Upper lobe of left lung (tissue), 4 donors: ENCODE data around the gene SIM1.

Source experiments
- POLR2AphosphoS5 ChIP-seq, 2 donors: sonication (generic); formaldehyde crosslinking; IDR thresholded peaks; one replicate each; pipeline ENCODE4 v1.5.1; 2017; ENCODE audit warnings: antibody characterized with exemption in 2 of 2
- TF ChIP-seq, protein P1 (sequence below), 6 experiments: fragments of 450-650 bp in 4 of 6; fragments of 200-600 bp in 2 of 6; sonication (generic) in 2 of 6; IDR thresholded peaks; one replicate each; pipeline ENCODE4 v1.5.1; 2016 to 2019; ENCODE audit warnings: antibody characterized with exemption in 6 of 6

GRCh38 chr6:100426744-100427338 is 37.9 kb downstream of the SIM1 start:
- TF ChIP-seq, protein P1, sequence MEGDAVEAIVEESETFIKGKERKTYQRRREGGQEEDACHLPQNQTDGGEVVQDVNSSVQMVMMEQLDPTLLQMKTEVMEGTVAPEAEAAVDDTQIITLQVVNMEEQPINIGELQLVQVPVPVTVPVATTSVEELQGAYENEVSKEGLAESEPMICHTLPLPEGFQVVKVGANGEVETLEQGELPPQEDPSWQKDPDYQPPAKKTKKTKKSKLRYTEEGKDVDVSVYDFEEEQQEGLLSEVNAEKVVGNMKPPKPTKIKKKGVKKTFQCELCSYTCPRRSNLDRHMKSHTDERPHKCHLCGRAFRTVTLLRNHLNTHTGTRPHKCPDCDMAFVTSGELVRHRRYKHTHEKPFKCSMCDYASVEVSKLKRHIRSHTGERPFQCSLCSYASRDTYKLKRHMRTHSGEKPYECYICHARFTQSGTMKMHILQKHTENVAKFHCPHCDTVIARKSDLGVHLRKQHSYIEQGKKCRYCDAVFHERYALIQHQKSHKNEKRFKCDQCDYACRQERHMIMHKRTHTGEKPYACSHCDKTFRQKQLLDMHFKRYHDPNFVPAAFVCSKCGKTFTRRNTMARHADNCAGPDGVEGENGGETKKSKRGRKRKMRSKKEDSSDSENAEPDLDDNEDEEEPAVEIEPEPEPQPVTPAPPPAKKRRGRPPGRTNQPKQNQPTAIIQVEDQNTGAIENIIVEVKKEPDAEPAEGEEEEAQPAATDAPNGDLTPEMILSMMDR (IDR thresholded peaks at IDR 0.05), result no peak
- no peak for TF ChIP-seq POLR2AphosphoS5 (IDR thresholded peaks at IDR 0.05)
